Measurements from ENCODE around the gene LZTS3. TPM values are rescaled to one million over a fixed set of nuclear protein-coding genes. Genes with fewer than 3 reads are reported as not detected.

LZTS3 gene
- total RNA-seq, 1 experiment from 2014 or later = 32.6 TPM

DNA sequence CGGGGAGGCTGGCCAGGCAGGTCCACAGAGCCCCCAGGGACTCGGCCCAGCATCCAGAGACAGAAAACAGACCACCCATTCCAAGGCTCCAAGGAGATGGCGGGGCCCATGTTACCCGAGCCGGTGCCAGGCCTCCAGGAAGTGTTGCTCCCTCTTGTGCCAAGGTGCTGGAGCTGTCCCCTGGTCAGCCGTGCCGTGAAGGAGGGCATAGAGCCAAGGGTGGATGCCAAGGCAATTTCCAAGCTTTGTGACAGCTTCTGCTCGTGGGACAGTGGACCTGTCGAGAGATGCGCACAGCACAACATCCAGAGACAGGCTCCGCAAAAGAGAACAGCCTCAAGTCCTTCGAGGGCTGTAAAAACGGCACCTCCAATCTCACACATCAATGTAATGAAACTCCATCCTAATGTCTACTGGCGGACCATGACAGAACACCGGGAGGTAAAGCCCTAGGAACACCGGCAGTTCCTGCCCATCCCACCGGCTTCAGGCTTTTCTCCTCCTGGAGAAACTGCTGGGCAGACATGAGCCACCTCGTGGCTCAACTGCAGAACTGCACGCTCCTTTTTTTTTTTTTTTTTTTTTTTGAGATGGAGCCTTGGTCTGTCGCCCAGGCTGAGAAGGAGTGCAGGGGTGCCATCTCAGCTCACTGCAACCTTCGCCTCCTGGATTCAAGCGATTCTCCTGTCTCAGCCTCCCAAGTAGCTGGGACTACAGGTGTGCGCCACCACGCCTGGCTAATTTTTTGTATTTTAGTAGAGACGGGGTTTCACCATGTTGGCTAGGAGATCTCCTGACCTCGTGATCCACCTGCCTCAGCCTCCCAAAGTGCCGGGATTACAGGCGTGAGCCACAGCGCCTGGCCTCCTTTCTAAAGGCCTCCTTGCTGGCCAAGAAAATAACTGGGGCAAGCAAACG is 57.9 kb downstream of the LZTS3 start:
- no peaks in the 10 kb centered on the region for H3K27me3 Mint-ChIP-seq (ENCODE audit: low read depth)
- DNase-seq (ENCODE audit: low spot score) (peak; percentile 63), ATAC-seq (peak; percentile 72)
- H3K9me3 Mint-ChIP-seq = no peaks in the 10 kb centered on the region
- no peak overlapping the region for H3K27ac Mint-ChIP-seq
- ChIA-PET CTCF (interaction anchor here (0.6 to 2.0 kb wide), 22 partner anchors 11 to 1094 kb away, joined by 3 to 16 read pairs (median 4); no protein-coding TSS in a partner anchor), POLR2A (interaction anchor here (0.6 to 0.7 kb wide), 2 partner anchors 44 to 362 kb away, joined by 3 to 4 read pairs; partner anchors contain the start of genes FASTKD5 and UBOX5)
- H3K36me3 Mint-ChIP-seq = no peaks in the 10 kb centered on the region
- no peak overlapping the region for H3K4me3 Mint-ChIP-seq
- TF ChIP-seq, protein P1, sequence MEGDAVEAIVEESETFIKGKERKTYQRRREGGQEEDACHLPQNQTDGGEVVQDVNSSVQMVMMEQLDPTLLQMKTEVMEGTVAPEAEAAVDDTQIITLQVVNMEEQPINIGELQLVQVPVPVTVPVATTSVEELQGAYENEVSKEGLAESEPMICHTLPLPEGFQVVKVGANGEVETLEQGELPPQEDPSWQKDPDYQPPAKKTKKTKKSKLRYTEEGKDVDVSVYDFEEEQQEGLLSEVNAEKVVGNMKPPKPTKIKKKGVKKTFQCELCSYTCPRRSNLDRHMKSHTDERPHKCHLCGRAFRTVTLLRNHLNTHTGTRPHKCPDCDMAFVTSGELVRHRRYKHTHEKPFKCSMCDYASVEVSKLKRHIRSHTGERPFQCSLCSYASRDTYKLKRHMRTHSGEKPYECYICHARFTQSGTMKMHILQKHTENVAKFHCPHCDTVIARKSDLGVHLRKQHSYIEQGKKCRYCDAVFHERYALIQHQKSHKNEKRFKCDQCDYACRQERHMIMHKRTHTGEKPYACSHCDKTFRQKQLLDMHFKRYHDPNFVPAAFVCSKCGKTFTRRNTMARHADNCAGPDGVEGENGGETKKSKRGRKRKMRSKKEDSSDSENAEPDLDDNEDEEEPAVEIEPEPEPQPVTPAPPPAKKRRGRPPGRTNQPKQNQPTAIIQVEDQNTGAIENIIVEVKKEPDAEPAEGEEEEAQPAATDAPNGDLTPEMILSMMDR (IDR thresholded peaks at IDR 0.05) = peak; percentile 72
- no peak for TF ChIP-seq RORB (CRISPR knock-in tag; IDR thresholded peaks at IDR 0.05)
- H3K4me1 Mint-ChIP-seq = 0 out of 2 replicates have a peak, but pooled peaks cover 3% of the 10 kb centered on the region

Other genes with a start within 250 kb of the LZTS3 start
- 0.44 to 1.1 TPM (median 0.50 TPM) in 3 replicates for gene GNRH2, start 129.9 kb downstream of the LZTS3 start, total RNA-seq (2021)
- gene MRPS26, start 127.5 kb downstream of the LZTS3 start, total RNA-seq (2021) = 105 to 111 TPM (median 110 TPM) in 3 replicates
- gene OXT, start 101.9 kb downstream of the LZTS3 start, total RNA-seq (2021) = not detected in 3 replicates
- gene AVP, start 88.8 kb downstream of the LZTS3 start, total RNA-seq (2021) = 0.32 to 0.50 TPM (median 0.34 TPM) in 3 replicates
- 19.7 to 22.1 TPM (median 20.2 TPM) in 3 replicates for gene FASTKD5, start 13.7 kb downstream of the LZTS3 start, total RNA-seq (2021)
- gene UBOX5, start 13.7 kb downstream of the LZTS3 start, total RNA-seq (2021) = 4.4 to 6.9 TPM (median 5.0 TPM) in 3 replicates
- 46.4 to 60.6 TPM (median 52.7 TPM) in 3 replicates for gene DDRGK1, start 31.1 kb upstream of the LZTS3 start, total RNA-seq (2021)
- 83.4 to 104 TPM (median 88.5 TPM) in 3 replicates for gene ITPA, start 35.9 kb upstream of the LZTS3 start, total RNA-seq (2021)
- gene SLC4A11, start 65.6 kb upstream of the LZTS3 start, total RNA-seq (2021) = 30.4 to 39.5 TPM (median 34.5 TPM) in 3 replicates
- 6.3 to 8.6 TPM (median 8.1 TPM) in 3 replicates for gene DNAAF9, start 234.1 kb upstream of the LZTS3 start, total RNA-seq (2021)

All from WTC11 (cell line).